ENCODE data around the gene KLHL29.

DNA sequence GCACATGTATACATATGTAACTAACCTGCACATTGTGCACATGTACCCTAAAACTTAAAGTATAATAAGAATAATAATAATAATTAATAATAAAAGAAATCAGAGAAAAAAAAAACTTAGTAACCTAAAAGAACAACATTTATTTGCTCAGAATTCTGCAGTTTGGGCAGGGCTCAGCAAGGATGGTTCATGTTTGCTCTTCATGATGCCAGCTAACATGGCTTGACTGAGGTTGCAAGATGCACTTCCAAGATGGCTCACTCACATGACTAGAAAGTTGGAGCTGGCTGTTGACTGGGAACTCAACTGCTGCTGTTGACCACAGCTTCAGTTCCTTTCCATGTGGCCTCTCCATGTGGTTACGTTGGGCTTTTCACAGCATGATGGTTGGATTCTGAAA, 56.4 kb downstream of the KLHL29 start:
- TF ChIP-seq POLR2A (IDR thresholded peaks at IDR 0.05) (no peak), EP300 (IDR thresholded peaks at IDR 0.05) (no peak)
- TF ChIP-seq, protein P1, sequence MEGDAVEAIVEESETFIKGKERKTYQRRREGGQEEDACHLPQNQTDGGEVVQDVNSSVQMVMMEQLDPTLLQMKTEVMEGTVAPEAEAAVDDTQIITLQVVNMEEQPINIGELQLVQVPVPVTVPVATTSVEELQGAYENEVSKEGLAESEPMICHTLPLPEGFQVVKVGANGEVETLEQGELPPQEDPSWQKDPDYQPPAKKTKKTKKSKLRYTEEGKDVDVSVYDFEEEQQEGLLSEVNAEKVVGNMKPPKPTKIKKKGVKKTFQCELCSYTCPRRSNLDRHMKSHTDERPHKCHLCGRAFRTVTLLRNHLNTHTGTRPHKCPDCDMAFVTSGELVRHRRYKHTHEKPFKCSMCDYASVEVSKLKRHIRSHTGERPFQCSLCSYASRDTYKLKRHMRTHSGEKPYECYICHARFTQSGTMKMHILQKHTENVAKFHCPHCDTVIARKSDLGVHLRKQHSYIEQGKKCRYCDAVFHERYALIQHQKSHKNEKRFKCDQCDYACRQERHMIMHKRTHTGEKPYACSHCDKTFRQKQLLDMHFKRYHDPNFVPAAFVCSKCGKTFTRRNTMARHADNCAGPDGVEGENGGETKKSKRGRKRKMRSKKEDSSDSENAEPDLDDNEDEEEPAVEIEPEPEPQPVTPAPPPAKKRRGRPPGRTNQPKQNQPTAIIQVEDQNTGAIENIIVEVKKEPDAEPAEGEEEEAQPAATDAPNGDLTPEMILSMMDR (IDR thresholded peaks at IDR 0.05) = no peak

Measured in ovary (tissue), 3 donors.